Tibial nerve (tissue), 4 donors: ENCODE measurements around the gene EGFLAM. TPM values are rescaled to one million over a fixed set of nuclear protein-coding genes. Genes with fewer than 3 reads are reported as not detected.

ENCODE experiments used
- DNase-seq, 2 donors: peaks; one replicate each; pipeline ENCODE4 v3.0.0-alpha.2; 2019; ENCODE audit warnings: low spot score in 2 of 2
- H3K27ac ChIP-seq, 4 donors: fragments of 200-600 bp; sonication (generic) in 3 of 4; one replicate each; pipeline ENCODE4 v1.5.1; 2017 to 2019; ENCODE audit warnings: mild to moderate bottlenecking in 1 of 4
- H3K27me3 ChIP-seq, 2 donors: fragments of 200-600 bp; sonication (generic) in 1 of 2; one replicate each; pipeline versions ENCODE4 v1.5.1 to v1.6.0; 2017 to 2019
- H3K36me3 ChIP-seq, 3 donors: fragments of 200-600 bp; sonication (generic); one replicate each; pipeline ENCODE4 v1.5.1; 2018 to 2019
- H3K4me1 ChIP-seq, 4 donors: fragments of 200-600 bp; sonication (generic) in 3 of 4; one replicate each; pipeline ENCODE4 v1.5.1; 2017 to 2019
- H3K4me3 ChIP-seq, 4 donors: fragments of 200-600 bp; sonication (generic) in 3 of 4; one replicate each; pipeline ENCODE4 v1.5.1; 2017 to 2019; ENCODE audit warnings: mild to moderate bottlenecking in 1 of 4, moderate library complexity in 1 of 4
- H3K9me3 ChIP-seq, 4 donors: fragments of 200-600 bp; sonication (generic) in 3 of 4; one replicate each; pipeline ENCODE4 v1.5.1; 2017 to 2019
- CTCF ChIP-seq, 5 experiments: fragments of 200-600 bp in 3 of 5; fragments of 450-650 bp in 2 of 5; sonication (generic) in 3 of 5; IDR thresholded peaks; one replicate each; pipeline ENCODE4 v1.5.1; 2016 to 2019; ENCODE audit warnings: antibody characterized with exemption in 5 of 5, mild to moderate bottlenecking in 3 of 5, moderate library complexity in 2 of 5
- EP300 ChIP-seq, 2 donors: sonication (generic); formaldehyde crosslinking; IDR thresholded peaks; one replicate each; pipeline ENCODE4 v1.6.1; 2017; ENCODE audit warnings: antibody characterized with exemption in 2 of 2, mild to moderate bottlenecking in 1 of 2
- POLR2A ChIP-seq, 2 donors: fragments of 450-650 bp; IDR thresholded peaks; one replicate each; pipeline ENCODE4 v1.6.1; 2017; ENCODE audit warnings: antibody characterized with exemption in 2 of 2, mild to moderate bottlenecking in 2 of 2, moderate library complexity in 2 of 2
- WGBS, 2 donors: methylation state at CpG; one replicate each; pipeline ENCODE4 v1.1.5; 2018; 5-methylcytosine and 5-hydroxymethylcytosine counted together
- total RNA-seq, 4 donors: library from RNA; depleted of rRNA; stranded (reverse); fragments of >200 nt; gene quantifications; one replicate each; pipeline ENCODE4 v1.1.0, GENCODE V29; 2016

Gene EGFLAM
- total RNA-seq, 4 donors from 2014 or later: 18.4 to 64.5 (median 51.1) TPM

- peak; percentile 45 to 55 for DNase-seq
- H3K9me3 ChIP-seq: no peaks in the 10 kb centered on the region
- no peaks in the 10 kb centered on the region for H3K36me3 ChIP-seq
- peak overlapping the region; percentile 23 to 50 (median 34) for H3K4me3 ChIP-seq
- peaks cover 0 to 46% (median 11%) of the 10 kb centered on the region in 4 donors for H3K4me1 ChIP-seq
- H3K27ac ChIP-seq: peak overlapping the region; percentile 31 to 92 (median 67)
- no peaks in the 10 kb centered on the region for H3K27me3 ChIP-seq
- TF ChIP-seq CTCF (IDR thresholded peaks at IDR 0.05) (no peak), EP300 (IDR thresholded peaks at IDR 0.05) (peak in 1 of 2 donors; percentile 37)
- 54 to 58% methylated on average over 23 to 24 of the region's 24 CpGs for WGBS, 2 donors
Measured at GRCh38 chr5:38445374-38446028, 187.1 kb downstream of the EGFLAM start.

- no peaks in the 10 kb centered on the region for H3K36me3 ChIP-seq
- TF ChIP-seq POLR2A (IDR thresholded peaks at IDR 0.05) (no peak), EP300 (IDR thresholded peaks at IDR 0.05) (no peak), CTCF (IDR thresholded peaks at IDR 0.05) (no peak)
- WGBS, 2 donors: 54 to 65% methylated on average over 21 of the region's 21 CpGs
- no peaks in the 10 kb centered on the region for H3K27me3 ChIP-seq
- peak overlapping the region; percentile 31 to 92 (median 67) for H3K27ac ChIP-seq
- peaks cover 0 to 51% (median 11%) of the 10 kb centered on the region in 4 donors for H3K4me1 ChIP-seq
- no peaks in the 10 kb centered on the region for H3K9me3 ChIP-seq
- no peak for DNase-seq
- H3K4me3 ChIP-seq: peak overlapping the region; percentile 23 to 50 (median 34)
Measured at GRCh38 chr5:38446029-38446522, 187.7 kb downstream of the EGFLAM start.

- no peak overlapping the region for H3K4me3 ChIP-seq
- H3K9me3 ChIP-seq: no peaks in the 10 kb centered on the region
- whole genome bisulfite sequencing, 2 donors: 80 to 89% methylated on average over 2 of the region's 2 CpGs
- no peak for TF ChIP-seq EP300 (IDR thresholded peaks at IDR 0.05)
- TF ChIP-seq CTCF (IDR thresholded peaks at IDR 0.05): no peak
- TF ChIP-seq POLR2A (IDR thresholded peaks at IDR 0.05): no peak
- DNase-seq: no peak
- no peaks in the 10 kb centered on the region for H3K36me3 ChIP-seq
- peaks cover 0 to 47% (median 11%) of the 10 kb centered on the region in 4 donors for H3K4me1 ChIP-seq
- peak overlapping the region in 2 of 4 donors; percentile 82 to 92 for H3K27ac ChIP-seq
- H3K27me3 ChIP-seq: no peaks in the 10 kb centered on the region
Measured at GRCh38 chr5:38447056-38447455, 188.7 kb downstream of the EGFLAM start.

- WGBS, 2 donors: 39 to 50% methylated on average over 5 of the region's 5 CpGs
- DNase-seq: peak in 1 of 2 donors; percentile 46
- Histone ChIP-seq H3K27ac (peak overlapping the region in 3 of 4 donors; percentile 23 to 92 (median 82)), H3K4me1 (peaks cover 0 to 51% (median 11%) of the 10 kb centered on the region in 4 donors), H3K4me3 (no peak overlapping the region), H3K27me3 (no peaks in the 10 kb centered on the region), H3K36me3 (no peaks in the 10 kb centered on the region), H3K9me3 (no peaks in the 10 kb centered on the region)
- TF ChIP-seq EP300 (IDR thresholded peaks at IDR 0.05) (peak in 1 of 2 donors; percentile 81), POLR2A (IDR thresholded peaks at IDR 0.05) (no peak)
Measured at GRCh38 chr5:38447786-38448185, 189.4 kb downstream of the EGFLAM start.

GRCh38 chr5:38448568-38449350, 190.4 kb downstream of the EGFLAM start:
- no peak for DNase-seq
- Histone ChIP-seq H3K27ac (peak overlapping the region in 3 of 4 donors; percentile 28 to 92 (median 82)), H3K36me3 (no peaks in the 10 kb centered on the region), H3K4me3 (no peak overlapping the region), H3K27me3 (no peaks in the 10 kb centered on the region), H3K4me1 (peaks cover 0 to 51% (median 11%) of the 10 kb centered on the region in 4 donors), H3K9me3 (no peaks in the 10 kb centered on the region)
- WGBS, 2 donors: 48 to 57% methylated on average over 9 of the region's 9 CpGs
- no peak for TF ChIP-seq CTCF (IDR thresholded peaks at IDR 0.05)
- TF ChIP-seq POLR2A (IDR thresholded peaks at IDR 0.05): no peak
- no peak for TF ChIP-seq EP300 (IDR thresholded peaks at IDR 0.05)
